ENCODE measurements around the gene INSYN1. TPM values are rescaled to one million over a fixed set of nuclear protein-coding genes. Genes with fewer than 3 reads are reported as not detected.
A peak's percentile ranks its signal among the peaks of the same experiment; 100 is the strongest.

INSYN1 gene
- total RNA-seq, 3 donors from 2014 or later (not counting 1 experiment from before 2014, with no cell fraction given) = not detected

- 15% methylated on average over 12 of the region's 13 CpGs for WGBS (ENCODE audit: insufficient coverage)
- H3K4me1 Mint-ChIP-seq = peaks cover 11 to 29% of the 10 kb centered on the region in 2 donors
- H3K4me3 Mint-ChIP-seq = no peak overlapping the region
- H3K9me3 Mint-ChIP-seq = no peaks in the 10 kb centered on the region
- H3K36me3 Mint-ChIP-seq = no peaks in the 10 kb centered on the region
- Histone ChIP-seq H3K27ac (ENCODE audit: low read length) (no peak overlapping the region), H3K36me3 (ENCODE audit: control insufficient read depth, insufficient read depth, low read length) (no peaks in the 10 kb centered on the region), H3K4me1 (ENCODE audit: control insufficient read depth, insufficient read depth, low read length) (peaks cover 13% of the 10 kb centered on the region), H3K4me3 (ENCODE audit: low read length) (no peak overlapping the region), H3K9me3 (ENCODE audit: control insufficient read depth, insufficient read depth, low read length) (no peaks in the 10 kb centered on the region), H3K27me3 (ENCODE audit: control insufficient read depth, insufficient read depth, low read length) (peaks cover 14% of the 10 kb centered on the region)
- peaks cover 37 to 44% of the 10 kb centered on the region in 2 donors for H3K27me3 Mint-ChIP-seq (ENCODE audit: low read depth in 2 of 2)
- peak; percentile 50 to 65 (median 54) for ATAC-seq
- H3K27ac Mint-ChIP-seq = no peak overlapping the region
- peak; percentile 84 for TF ChIP-seq CTCF (IDR thresholded peaks at IDR 0.05)
- intact Hi-C loops (cut with micrococcal nuclease) = loop anchor here (1.0 kb wide), 4 partner anchors 23 to 459 kb away; no protein-coding TSS in a partner anchor
- peak; percentile 63 to 92 for DNase-seq
These were observed 52.9 kb downstream of the INSYN1 start for GRCh38 chr15:73700041-73700842.

GRCh38 chr15:73699249-73700040, 53.7 kb downstream of the INSYN1 start:
- ATAC-seq (no peak), DNase-seq (no peak)
- no peaks in the 10 kb centered on the region for H3K36me3 Mint-ChIP-seq
- intact Hi-C loops (cut with micrococcal nuclease) = loop anchor here (1.0 kb wide), 4 partner anchors 22 to 458 kb away; no protein-coding TSS in a partner anchor
- H3K4me3 Mint-ChIP-seq = no peak overlapping the region
- H3K4me1 ChIP-seq (ENCODE audit: control insufficient read depth, insufficient read depth, low read length) = peaks cover 13% of the 10 kb centered on the region
- H3K27ac ChIP-seq (ENCODE audit: low read length) = no peak overlapping the region
- H3K9me3 ChIP-seq (ENCODE audit: control insufficient read depth, insufficient read depth, low read length) = no peaks in the 10 kb centered on the region
- H3K9me3 Mint-ChIP-seq = no peaks in the 10 kb centered on the region
- H3K36me3 ChIP-seq (ENCODE audit: control insufficient read depth, insufficient read depth, low read length) = no peaks in the 10 kb centered on the region
- H3K27me3 Mint-ChIP-seq (ENCODE audit: low read depth in 2 of 2) = peaks cover 40 to 45% of the 10 kb centered on the region in 2 donors
- 78% methylated on average over 14 of the region's 14 CpGs for WGBS (ENCODE audit: insufficient coverage)
- H3K4me3 ChIP-seq (ENCODE audit: low read length) = no peak overlapping the region
- H3K27ac Mint-ChIP-seq = no peak overlapping the region
- peaks cover 11 to 22% of the 10 kb centered on the region in 2 donors for H3K4me1 Mint-ChIP-seq
- TF ChIP-seq CTCF (IDR thresholded peaks at IDR 0.05) = no peak
- peaks cover 14% of the 10 kb centered on the region for H3K27me3 ChIP-seq (ENCODE audit: control insufficient read depth, insufficient read depth, low read length)

GRCh38 chr15:73697033-73697467, 56.1 kb downstream of the INSYN1 start:
- Mint-ChIP-seq H3K27me3 (ENCODE audit: low read depth in 2 of 2) (peaks cover 49 to 65% of the 10 kb centered on the region in 2 donors), H3K27ac (peak overlapping the region in 1 of 2 donors; percentile 76), H3K4me3 (no peak overlapping the region), H3K9me3 (no peaks in the 10 kb centered on the region), H3K4me1 (peaks cover 11 to 22% of the 10 kb centered on the region in 2 donors), H3K36me3 (no peaks in the 10 kb centered on the region)
- peak; percentile 86 to 94 (median 87) for ATAC-seq
- Histone ChIP-seq H3K36me3 (ENCODE audit: control insufficient read depth, insufficient read depth, low read length) (no peaks in the 10 kb centered on the region), H3K4me1 (ENCODE audit: control insufficient read depth, insufficient read depth, low read length) (peaks cover 13% of the 10 kb centered on the region), H3K27ac (ENCODE audit: low read length) (no peak overlapping the region), H3K27me3 (ENCODE audit: control insufficient read depth, insufficient read depth, low read length) (peaks cover 21% of the 10 kb centered on the region), H3K4me3 (ENCODE audit: low read length) (no peak overlapping the region), H3K9me3 (ENCODE audit: control insufficient read depth, insufficient read depth, low read length) (no peaks in the 10 kb centered on the region)
- no peak for TF ChIP-seq CTCF (IDR thresholded peaks at IDR 0.05)
- intact Hi-C loops (cut with micrococcal nuclease) = no loop called here
- DNase-seq = peak; percentile 45 to 86
- WGBS (ENCODE audit: insufficient coverage) = 0% methylated on average over 9 of the region's 9 CpGs

All from natural killer cell (primary cell).